H9 (cell line): ENCODE results near the gene ZNF2. TPM values are rescaled to one million over a fixed set of nuclear protein-coding genes. Genes with fewer than 3 reads are reported as not detected.
A peak's percentile ranks its signal among the peaks of the same experiment; 100 is the strongest.

ENCODE experiments used
- DNase-seq: peaks from one replicate; pipeline ENCODE4 v3.0.0-alpha.2; 2017
- H2AFZ ChIP-seq: one replicate; pipeline ENCODE4 v1.6.1; 2013; ENCODE audit warnings: mild to moderate bottlenecking, low read length, control low read depth, moderate library complexity
- H2AK5ac ChIP-seq: 2 replicates; pipeline ENCODE4 v1.6.1; 2013; ENCODE audit warnings: low read length, control low read depth, mixed read lengths; ENCODE audit not compliant: insufficient read length
- H2BK120ac ChIP-seq: one replicate; pipeline ENCODE4 v1.6.1; 2013; ENCODE audit warnings: low read depth, mild to moderate bottlenecking, low read length, control low read depth, inconsistent platforms; ENCODE audit not compliant: poor library complexity, severe bottlenecking
- H2BK12ac ChIP-seq: 2 replicates; pipeline ENCODE4 v1.6.1; 2013; ENCODE audit warnings: low read length, control low read depth, mixed read lengths, low read depth; ENCODE audit not compliant: insufficient read length
- H2BK15ac ChIP-seq: 2 replicates; pipeline ENCODE4 v1.6.1; 2013; ENCODE audit warnings: low read depth, low read length, control low read depth
- H2BK20ac ChIP-seq: one replicate; pipeline ENCODE4 v1.6.1; 2013; ENCODE audit warnings: low read depth, mild to moderate bottlenecking, low read length, control low read depth, inconsistent platforms; ENCODE audit not compliant: poor library complexity, severe bottlenecking
- H2BK5ac ChIP-seq: 2 replicates; pipeline ENCODE4 v1.6.1; 2013; ENCODE audit warnings: low read length, control low read depth, mixed read lengths; ENCODE audit not compliant: insufficient read length
- H3K14ac ChIP-seq: 2 replicates; pipeline ENCODE4 v1.6.1; 2013; ENCODE audit warnings: low read length, control low read depth; ENCODE audit not compliant: insufficient read depth
- H3K18ac ChIP-seq: 2 replicates; pipeline ENCODE4 v1.6.1; 2013; ENCODE audit warnings: low read depth, mild to moderate bottlenecking, mixed read lengths, low read length, control low read depth; ENCODE audit not compliant: insufficient read length
- H3K23ac ChIP-seq: 2 replicates; pipeline ENCODE4 v1.6.1; 2013; ENCODE audit warnings: low read length, control low read depth, mixed read lengths, low read depth; ENCODE audit not compliant: insufficient read length
- H3K23me2 ChIP-seq: 2 replicates; pipeline ENCODE4 v1.6.1; 2013; ENCODE audit warnings: low read depth, mild to moderate bottlenecking, mixed read lengths, low read length, control low read depth; ENCODE audit not compliant: insufficient read length, poor library complexity, severe bottlenecking
- H3K27ac ChIP-seq: 2 replicates; pipeline ENCODE4 v1.5.1; 2013; ENCODE audit warnings: low read length, control low read depth, mixed read lengths, low read depth; ENCODE audit not compliant: insufficient read length
- H3K27me3 ChIP-seq: 2 replicates; pipeline ENCODE4 v1.6.1; 2013; ENCODE audit warnings: low read length, control low read depth, inconsistent platforms; ENCODE audit not compliant: insufficient read depth
- H3K4ac ChIP-seq: 2 replicates; pipeline ENCODE4 v1.6.1; 2013; ENCODE audit warnings: low read depth, mild to moderate bottlenecking, control low read depth, inconsistent platforms, low read length, moderate library complexity
- H3K4me1 ChIP-seq: 2 replicates; pipeline ENCODE4 v1.6.1; 2013; ENCODE audit warnings: low read length, control low read depth, inconsistent platforms; ENCODE audit not compliant: insufficient read depth
- H3K4me2 ChIP-seq: 2 replicates; pipeline ENCODE4 v1.6.1; 2013; ENCODE audit warnings: low read length, control low read depth, mixed read lengths; ENCODE audit not compliant: insufficient read length, insufficient read depth
- H3K56ac ChIP-seq: 2 replicates; pipeline ENCODE4 v1.6.1; 2013; ENCODE audit warnings: low read depth, mild to moderate bottlenecking, mixed read lengths, low read length, control low read depth; ENCODE audit not compliant: insufficient read length
- H3K79me1 ChIP-seq: 2 replicates; pipeline ENCODE4 v1.6.1; 2013; ENCODE audit warnings: low read depth, mild to moderate bottlenecking, moderate library complexity, low read length, control low read depth, inconsistent platforms; ENCODE audit not compliant: insufficient read depth, poor library complexity, severe bottlenecking
- H3K79me2 ChIP-seq: 2 replicates; pipeline ENCODE4 v1.6.1; 2013; ENCODE audit warnings: low read length, control low read depth, inconsistent platforms; ENCODE audit not compliant: insufficient read depth
- H3K9ac ChIP-seq: 2 replicates; pipeline ENCODE4 v1.6.1; 2013; ENCODE audit warnings: low read length, control low read depth, mixed read lengths; ENCODE audit not compliant: insufficient read length; ENCODE audit errors: extremely low read depth
- H3K9me3 ChIP-seq: one replicate; pipeline ENCODE4 v1.6.1; 2013; ENCODE audit warnings: low read depth, low read length, inconsistent platforms; ENCODE audit not compliant: control insufficient read depth
- H3T11ph ChIP-seq: one replicate; pipeline ENCODE4 v1.6.1; 2013; ENCODE audit warnings: mild to moderate bottlenecking, low read length, control low read depth, inconsistent platforms
- H4K20me1 ChIP-seq: one replicate; pipeline ENCODE4 v1.6.1; 2013; ENCODE audit not compliant: control insufficient read depth, insufficient read length, insufficient read depth
- H4K5ac ChIP-seq: 2 replicates; pipeline ENCODE4 v1.6.1; 2013; ENCODE audit warnings: low read depth, mild to moderate bottlenecking, mixed read lengths, low read length, control low read depth; ENCODE audit not compliant: insufficient read length
- H4K8ac ChIP-seq: replicated peaks from 2 replicates; pipeline ENCODE4 v1.6.1; 2013; ENCODE audit warnings: low read length, control low read depth, mixed read lengths, low read depth; ENCODE audit not compliant: insufficient read length
- H4K91ac ChIP-seq: 2 replicates; pipeline ENCODE4 v1.6.1; 2013; ENCODE audit warnings: low read depth, mild to moderate bottlenecking, moderate library complexity, mixed read lengths, low read length, control low read depth; ENCODE audit not compliant: insufficient read length
- H3K27ac Mint-ChIP-seq, 3 experiments: 2 replicates in 2 of 3; 3 replicates in 1 of 3; pipeline ENCODE4 v1.8.0; 2020 to 2021; ENCODE audit warnings: mixed read lengths in 3 of 3, mild to moderate bottlenecking in 1 of 3, moderate library complexity in 1 of 3
- H3K27me3 Mint-ChIP-seq: 2 replicates; pipeline ENCODE4 v1.8.0; 2021; ENCODE audit warnings: low read depth, mild to moderate bottlenecking, moderate library complexity, mixed read lengths
- H3K36me3 Mint-ChIP-seq, 3 experiments: 2 replicates in 2 of 3; 3 replicates in 1 of 3; pipeline ENCODE4 v1.8.0; 2020 to 2021; ENCODE audit warnings: low read depth in 3 of 3, mixed read lengths in 3 of 3; ENCODE audit not compliant: insufficient read depth in 1 of 3
- H3K4me1 Mint-ChIP-seq, 2 experiments: 2 replicates each; pipeline ENCODE4 v1.8.0; 2020; ENCODE audit warnings: mixed read lengths in 2 of 2
- H3K4me3 Mint-ChIP-seq, 2 experiments: 2 replicates in 1 of 2; 3 replicates in 1 of 2; pipeline ENCODE4 v1.8.0; 2020 to 2021; ENCODE audit warnings: mild to moderate bottlenecking in 2 of 2, mixed read lengths in 2 of 2, moderate library complexity in 1 of 2
- H3K9me3 Mint-ChIP-seq, 2 experiments: 2 replicates in 1 of 2; 3 replicates in 1 of 2; pipeline ENCODE4 v1.8.0; 2020; ENCODE audit warnings: mild to moderate bottlenecking in 2 of 2, mixed read lengths in 2 of 2, moderate library complexity in 1 of 2
- CTCF ChIP-seq: fragments of 200-600 bp; sonication (generic); conservative IDR thresholded peaks from 3 replicates; pipeline ENCODE4 v1.8.0; 2021; ENCODE audit warnings: antibody characterized with exemption, mild to moderate bottlenecking
- WGBS: extraction: QIAGEN DNeasy Blood & Tissue Kit; methylation state at CpG from one replicate; pipeline ENCODE4 v1.1.7; 2013; ENCODE audit warnings: missing lambda C conversion rate, low lambda C conversion rate, mixed read lengths; ENCODE audit not compliant: insufficient read length; ENCODE audit errors: extremely low coverage; 5-methylcytosine and 5-hydroxymethylcytosine counted together
- total RNA-seq: library from RNA; stranded (reverse); gene quantifications from 2 replicates; pipeline ENCODE4 v1.2.1, GENCODE V29; 2021

Gene ZNF2
- total RNA-seq, 1 experiment from 2014 or later = 2.2 TPM

DNA sequence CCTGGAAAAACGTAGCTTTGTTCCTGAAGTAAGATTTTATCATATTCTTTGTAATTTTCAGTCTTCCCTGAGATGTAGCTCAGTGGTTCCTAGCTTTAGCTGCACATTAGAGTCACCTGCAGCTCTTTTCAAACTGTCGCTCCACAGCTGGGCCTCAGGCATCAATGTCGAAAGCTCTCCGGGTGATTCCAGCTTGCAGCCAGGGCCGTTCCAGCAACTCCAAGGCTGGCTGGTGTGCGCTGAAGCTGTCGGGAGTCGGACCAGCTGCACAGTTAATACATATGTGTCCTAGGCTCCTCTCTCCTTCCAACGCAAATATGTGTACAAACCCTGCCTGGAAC lies 609 bp upstream of the ZNF2 start:
- Mint-ChIP-seq H3K4me3 (peak overlapping the region; percentile 99), H3K4me1 (peaks cover 12 to 18% of the 10 kb centered on the region in 2 experiments), H3K9me3 (no peaks in the 10 kb centered on the region; a peak in 2 of 5 replicates), H3K27me3 (peaks cover 2% of the 10 kb centered on the region), H3K27ac (peak overlapping the region; percentile 96 to 98 (median 97)), H3K36me3 (peaks cover 0 to 2% (median 0%) of the 10 kb centered on the region in 3 experiments; a peak in 2 of 7 replicates)
- Histone ChIP-seq H3K27ac (no peak overlapping the region), H4K20me1 (no peaks in the 10 kb centered on the region), H2BK15ac (no peak overlapping the region), H3K4me1 (no peaks in the 10 kb centered on the region; the same call in 1 of the 2 replicates), H3K56ac (peak overlapping the region; percentile 38), H2BK20ac (no peak overlapping the region), H3K23ac (no peak overlapping the region), H4K8ac (no peak overlapping the region), H4K5ac (peak overlapping the region; percentile 93), H4K91ac (no peak overlapping the region), H3T11ph (no peak overlapping the region), H2BK5ac (no peak overlapping the region), H3K9ac (peak overlapping the region; percentile 94), H3K4me2 (peak overlapping the region; percentile 94), H2AFZ (no peak overlapping the region), H3K79me1 (peaks cover 2% of the 10 kb centered on the region), H3K9me3 (no peaks in the 10 kb centered on the region), H2BK12ac (no peak overlapping the region), H3K14ac (peak overlapping the region; percentile 62), H3K4ac (no peak overlapping the region), H3K27me3 (no peaks in the 10 kb centered on the region), H3K18ac (peak overlapping the region; percentile 65), H3K23me2 (peaks cover 10% of the 10 kb centered on the region), H2AK5ac (no peak overlapping the region), H3K79me2 (no peaks in the 10 kb centered on the region), H2BK120ac (no peak overlapping the region)
- TF ChIP-seq CTCF = no peak
- WGBS = no CpG with 5 or more reads among the region's 9 CpGs
- DNase-seq = no peak
